WTC11 (cell line): ENCODE data around the gene OIT3. TPM values are rescaled to one million over a fixed set of nuclear protein-coding genes. Genes with fewer than 3 reads are reported as not detected.

ENCODE experiments used
- ATAC-seq: fragments of 200-7000 bp; cut with Tn5 transposase; 2 replicates; pipeline ENCODE4 v1.10.0; 2021; ENCODE audit warnings: mild to moderate bottlenecking, moderate library complexity
- CTCF ChIA-PET: fragments of 300-600 bp; sonication (Branson Sonifier 250); formaldehyde crosslinking; loops from one replicate; lab custom pipeline; 2021; ENCODE audit warnings: antibody characterized with exemption; lab: Charles Lee
- POLR2A ChIA-PET: fragments of 350-600 bp; sonication (Branson Sonifier 250); formaldehyde crosslinking; loops from one replicate; lab custom pipeline; 2021; ENCODE audit warnings: antibody characterized with exemption; lab: Charles Lee
- DNase-seq: peaks from one replicate; pipeline ENCODE4 v3.0.0; 2021; ENCODE audit warnings: low spot score
- H3K27ac Mint-ChIP-seq: 2 replicates; pipeline ENCODE4 v1.8.0; 2021; ENCODE audit warnings: mixed read lengths
- H3K27me3 Mint-ChIP-seq: 2 replicates; pipeline ENCODE4 v1.8.0; 2021; ENCODE audit warnings: low read depth, mild to moderate bottlenecking, moderate library complexity, mixed read lengths
- H3K36me3 Mint-ChIP-seq: 2 replicates; pipeline ENCODE4 v1.8.0; 2021; ENCODE audit warnings: mixed read lengths
- H3K4me1 Mint-ChIP-seq: 2 replicates; pipeline ENCODE4 v1.8.0; 2022; ENCODE audit warnings: mixed read lengths
- H3K4me3 Mint-ChIP-seq: 2 replicates; pipeline ENCODE4 v1.8.0; 2021; ENCODE audit warnings: mild to moderate bottlenecking, moderate library complexity, mixed read lengths
- H3K9me3 Mint-ChIP-seq: 2 replicates; pipeline ENCODE4 v1.8.0; 2021; ENCODE audit warnings: mixed read lengths
- IRF2 ChIP-seq: sonication (generic); formaldehyde crosslinking; IDR thresholded peaks from 2 replicates; pipeline ENCODE4 v1.8.0; 2022; ENCODE audit warnings: low read depth, missing genetic modification reagents, borderline replicate concordance
- MYBL2 ChIP-seq: sonication (generic); formaldehyde crosslinking; IDR thresholded peaks from 2 replicates; pipeline ENCODE4 v1.8.1; 2023; ENCODE audit warnings: mild to moderate bottlenecking, moderate library complexity, missing genetic modification reagents
- NFE2L1 ChIP-seq: sonication (generic); formaldehyde crosslinking; IDR thresholded peaks from 2 replicates; pipeline ENCODE4 v1.8.1; 2023; ENCODE audit warnings: missing genetic modification reagents
- NR1H2 ChIP-seq: sonication (generic); formaldehyde crosslinking; IDR thresholded peaks from 2 replicates; pipeline ENCODE4 v1.9.0; 2021; ENCODE audit warnings: mild to moderate bottlenecking, moderate library complexity, missing genetic modification reagents
- NR3C1 ChIP-seq: sonication (generic); formaldehyde crosslinking; conservative IDR thresholded peaks from 2 replicates; pipeline ENCODE4 v1.8.1; 2023; ENCODE audit warnings: low read depth, mild to moderate bottlenecking, missing genetic modification reagents
- OVOL2 ChIP-seq: fragments of 250-450 bp; sonication (Bioruptor Pico); IDR thresholded peaks from 2 replicates; pipeline ENCODE4 v1.9.0; 2021; ENCODE audit warnings: mild to moderate bottlenecking, borderline replicate concordance
- PREB ChIP-seq: sonication (generic); formaldehyde crosslinking; IDR thresholded peaks from 2 replicates; pipeline ENCODE4 v1.8.1; 2022; ENCODE audit warnings: mild to moderate bottlenecking, missing genetic modification reagents, moderate library complexity, borderline replicate concordance
- SOX15 ChIP-seq: fragments of 250-450 bp; sonication (Bioruptor Pico); IDR thresholded peaks from 2 replicates; pipeline ENCODE4 v1.9.0; 2021; ENCODE audit warnings: mild to moderate bottlenecking
- SP1 ChIP-seq: sonication (generic); formaldehyde crosslinking; conservative IDR thresholded peaks from 2 replicates; pipeline ENCODE4 v1.8.1; 2022; ENCODE audit warnings: missing genetic modification reagents
- ZNF121 ChIP-seq: sonication (generic); formaldehyde crosslinking; IDR thresholded peaks from 2 replicates; pipeline ENCODE4 v1.8.0; 2023; ENCODE audit warnings: missing genetic modification reagents
- ZNF317 ChIP-seq: sonication (generic); formaldehyde crosslinking; IDR thresholded peaks from 2 replicates; pipeline ENCODE4 v1.8.1; 2023; ENCODE audit warnings: low read depth, mild to moderate bottlenecking, moderate library complexity, missing genetic modification reagents, borderline replicate concordance
- ZNF416 ChIP-seq: fragments of 250-450 bp; sonication (Bioruptor Pico); IDR thresholded peaks from 2 replicates; pipeline ENCODE4 v1.9.0; 2021; ENCODE audit warnings: mild to moderate bottlenecking, inconsistent platforms
- ZNF512 ChIP-seq: sonication (generic); formaldehyde crosslinking; IDR thresholded peaks from 2 replicates; pipeline ENCODE4 v1.8.1; 2022; ENCODE audit warnings: missing genetic modification reagents, borderline replicate concordance
- total RNA-seq: library from RNA; stranded (reverse); gene quantifications from 3 replicates; pipeline ENCODE4 v1.2.3, GENCODE V29; 2021
- TF ChIP-seq, protein P1 (sequence below): sonication (generic); formaldehyde crosslinking; IDR thresholded peaks from 2 replicates; pipeline ENCODE4 v1.8.0; 2022; ENCODE audit warnings: missing genetic modification reagents
- TF ChIP-seq, protein P2 (sequence below): fragments of 250-450 bp; sonication (Bioruptor Pico); IDR thresholded peaks from 2 replicates; pipeline ENCODE4 v1.8.0; 2021; ENCODE audit warnings: mild to moderate bottlenecking
- TF ChIP-seq, protein P3 (sequence below): fragments of 250-450 bp; sonication (Bioruptor Pico); IDR thresholded peaks from 2 replicates; pipeline ENCODE4 v1.9.0; 2021; ENCODE audit warnings: mild to moderate bottlenecking
- TF ChIP-seq, protein P4 (sequence below): sonication (generic); formaldehyde crosslinking; IDR thresholded peaks from 2 replicates; pipeline ENCODE4 v1.8.0; 2022; ENCODE audit warnings: mild to moderate bottlenecking, missing genetic modification reagents
- TF ChIP-seq, protein P5 (sequence below): sonication (generic); formaldehyde crosslinking; IDR thresholded peaks from 2 replicates; pipeline ENCODE4 v1.8.0; 2022; ENCODE audit warnings: mild to moderate bottlenecking, missing genetic modification reagents

The OIT3 gene
- total RNA-seq, 1 experiment from 2014 or later = not detected

DNA sequence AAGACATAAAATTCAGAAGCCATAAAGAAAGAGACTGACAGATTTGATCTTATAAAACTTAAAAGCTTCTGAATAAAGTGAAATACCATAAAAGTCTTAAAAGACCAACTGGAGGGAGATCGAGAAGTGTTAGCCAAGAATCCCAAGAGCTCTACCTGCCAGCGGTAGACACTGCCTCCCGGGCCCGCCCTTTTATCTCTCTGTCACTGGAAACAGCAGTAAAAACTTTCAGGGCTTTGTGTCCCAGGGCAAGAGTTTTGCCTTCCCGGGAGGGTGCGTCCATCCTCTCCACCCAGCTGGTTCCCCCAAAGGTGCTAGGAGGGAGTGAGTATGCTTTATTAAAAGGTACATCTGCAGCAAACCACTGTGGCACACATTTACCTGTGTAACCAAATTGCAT is 55.2 kb downstream of the OIT3 start:
- no peak overlapping the region for H3K27ac Mint-ChIP-seq
- H3K36me3 Mint-ChIP-seq = no peaks in the 10 kb centered on the region
- CTCF ChIA-PET = interaction anchor here (1.4 kb wide), 1 partner anchor 112 kb away, joined by 5 read pairs; no protein-coding TSS in a partner anchor
- TF ChIP-seq, protein P1, sequence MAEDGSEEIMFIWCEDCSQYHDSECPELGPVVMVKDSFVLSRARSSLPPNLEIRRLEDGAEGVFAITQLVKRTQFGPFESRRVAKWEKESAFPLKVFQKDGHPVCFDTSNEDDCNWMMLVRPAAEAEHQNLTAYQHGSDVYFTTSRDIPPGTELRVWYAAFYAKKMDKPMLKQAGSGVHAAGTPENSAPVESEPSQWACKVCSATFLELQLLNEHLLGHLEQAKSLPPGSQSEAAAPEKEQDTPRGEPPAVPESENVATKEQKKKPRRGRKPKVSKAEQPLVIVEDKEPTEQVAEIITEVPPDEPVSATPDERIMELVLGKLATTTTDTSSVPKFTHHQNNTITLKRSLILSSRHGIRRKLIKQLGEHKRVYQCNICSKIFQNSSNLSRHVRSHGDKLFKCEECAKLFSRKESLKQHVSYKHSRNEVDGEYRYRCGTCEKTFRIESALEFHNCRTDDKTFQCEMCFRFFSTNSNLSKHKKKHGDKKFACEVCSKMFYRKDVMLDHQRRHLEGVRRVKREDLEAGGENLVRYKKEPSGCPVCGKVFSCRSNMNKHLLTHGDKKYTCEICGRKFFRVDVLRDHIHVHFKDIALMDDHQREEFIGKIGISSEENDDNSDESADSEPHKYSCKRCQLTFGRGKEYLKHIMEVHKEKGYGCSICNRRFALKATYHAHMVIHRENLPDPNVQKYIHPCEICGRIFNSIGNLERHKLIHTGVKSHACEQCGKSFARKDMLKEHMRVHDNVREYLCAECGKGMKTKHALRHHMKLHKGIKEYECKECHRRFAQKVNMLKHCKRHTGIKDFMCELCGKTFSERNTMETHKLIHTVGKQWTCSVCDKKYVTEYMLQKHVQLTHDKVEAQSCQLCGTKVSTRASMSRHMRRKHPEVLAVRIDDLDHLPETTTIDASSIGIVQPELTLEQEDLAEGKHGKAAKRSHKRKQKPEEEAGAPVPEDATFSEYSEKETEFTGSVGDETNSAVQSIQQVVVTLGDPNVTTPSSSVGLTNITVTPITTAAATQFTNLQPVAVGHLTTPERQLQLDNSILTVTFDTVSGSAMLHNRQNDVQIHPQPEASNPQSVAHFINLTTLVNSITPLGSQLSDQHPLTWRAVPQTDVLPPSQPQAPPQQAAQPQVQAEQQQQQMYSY = no peak
- TF ChIP-seq NR1H2 (CRISPR knock-in tag) = no peak
- no peak for TF ChIP-seq IRF2
- TF ChIP-seq, protein P2, sequence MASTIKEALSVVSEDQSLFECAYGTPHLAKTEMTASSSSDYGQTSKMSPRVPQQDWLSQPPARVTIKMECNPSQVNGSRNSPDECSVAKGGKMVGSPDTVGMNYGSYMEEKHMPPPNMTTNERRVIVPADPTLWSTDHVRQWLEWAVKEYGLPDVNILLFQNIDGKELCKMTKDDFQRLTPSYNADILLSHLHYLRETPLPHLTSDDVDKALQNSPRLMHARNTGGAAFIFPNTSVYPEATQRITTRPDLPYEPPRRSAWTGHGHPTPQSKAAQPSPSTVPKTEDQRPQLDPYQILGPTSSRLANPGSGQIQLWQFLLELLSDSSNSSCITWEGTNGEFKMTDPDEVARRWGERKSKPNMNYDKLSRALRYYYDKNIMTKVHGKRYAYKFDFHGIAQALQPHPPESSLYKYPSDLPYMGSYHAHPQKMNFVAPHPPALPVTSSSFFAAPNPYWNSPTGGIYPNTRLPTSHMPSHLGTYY = no peak
- TF ChIP-seq, protein P3, sequence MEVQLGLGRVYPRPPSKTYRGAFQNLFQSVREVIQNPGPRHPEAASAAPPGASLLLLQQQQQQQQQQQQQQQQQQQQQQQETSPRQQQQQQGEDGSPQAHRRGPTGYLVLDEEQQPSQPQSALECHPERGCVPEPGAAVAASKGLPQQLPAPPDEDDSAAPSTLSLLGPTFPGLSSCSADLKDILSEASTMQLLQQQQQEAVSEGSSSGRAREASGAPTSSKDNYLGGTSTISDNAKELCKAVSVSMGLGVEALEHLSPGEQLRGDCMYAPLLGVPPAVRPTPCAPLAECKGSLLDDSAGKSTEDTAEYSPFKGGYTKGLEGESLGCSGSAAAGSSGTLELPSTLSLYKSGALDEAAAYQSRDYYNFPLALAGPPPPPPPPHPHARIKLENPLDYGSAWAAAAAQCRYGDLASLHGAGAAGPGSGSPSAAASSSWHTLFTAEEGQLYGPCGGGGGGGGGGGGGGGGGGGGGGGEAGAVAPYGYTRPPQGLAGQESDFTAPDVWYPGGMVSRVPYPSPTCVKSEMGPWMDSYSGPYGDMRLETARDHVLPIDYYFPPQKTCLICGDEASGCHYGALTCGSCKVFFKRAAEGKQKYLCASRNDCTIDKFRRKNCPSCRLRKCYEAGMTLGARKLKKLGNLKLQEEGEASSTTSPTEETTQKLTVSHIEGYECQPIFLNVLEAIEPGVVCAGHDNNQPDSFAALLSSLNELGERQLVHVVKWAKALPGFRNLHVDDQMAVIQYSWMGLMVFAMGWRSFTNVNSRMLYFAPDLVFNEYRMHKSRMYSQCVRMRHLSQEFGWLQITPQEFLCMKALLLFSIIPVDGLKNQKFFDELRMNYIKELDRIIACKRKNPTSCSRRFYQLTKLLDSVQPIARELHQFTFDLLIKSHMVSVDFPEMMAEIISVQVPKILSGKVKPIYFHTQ (CRISPR knock-in tag) = no peak
- TF ChIP-seq ZNF121 (CRISPR knock-in tag) = no peak
- TF ChIP-seq ZNF317 = no peak
- no peaks in the 10 kb centered on the region; the same call in 1 of the 2 replicates for H3K27me3 Mint-ChIP-seq
- H3K4me1 Mint-ChIP-seq = peaks cover 20% of the 10 kb centered on the region
- H3K4me3 Mint-ChIP-seq = no peak overlapping the region
- POLR2A ChIA-PET = interaction anchor here (1.0 kb wide), 1 partner anchor 115 kb away, joined by 3 read pairs; no protein-coding TSS in a partner anchor
- DNase-seq = no peak
- H3K9me3 Mint-ChIP-seq = no peaks in the 10 kb centered on the region
- no peak; the same call in 1 of the 2 replicates for ATAC-seq

DNA sequence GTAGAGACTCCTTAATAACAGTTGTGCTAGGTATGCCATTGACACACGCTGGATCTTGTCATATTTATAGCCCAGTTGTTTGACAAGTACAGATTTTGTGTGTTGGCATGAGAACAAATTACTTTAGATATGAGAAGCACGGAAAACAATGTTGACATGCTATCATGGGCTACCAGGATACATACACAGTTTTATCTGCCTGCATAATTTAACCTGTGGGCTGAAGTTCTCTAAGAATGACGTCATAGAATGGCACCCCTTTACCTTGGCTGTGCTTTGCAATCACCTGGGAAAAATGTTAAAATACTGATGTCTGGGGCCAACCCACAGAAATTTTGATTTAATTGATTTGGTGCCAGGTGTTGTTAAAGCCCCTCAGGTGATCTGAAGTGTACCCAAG is 58.2 kb downstream of the OIT3 start:
- Mint-ChIP-seq H3K4me3 (no peak overlapping the region), H3K9me3 (no peaks in the 10 kb centered on the region), H3K27ac (no peak overlapping the region), H3K36me3 (no peaks in the 10 kb centered on the region), H3K4me1 (peaks cover 31% of the 10 kb centered on the region), H3K27me3 (no peaks in the 10 kb centered on the region; the same call in 1 of the 2 replicates)
- no peak for TF ChIP-seq SP1 (CRISPR knock-in tag)
- TF ChIP-seq, protein P4, sequence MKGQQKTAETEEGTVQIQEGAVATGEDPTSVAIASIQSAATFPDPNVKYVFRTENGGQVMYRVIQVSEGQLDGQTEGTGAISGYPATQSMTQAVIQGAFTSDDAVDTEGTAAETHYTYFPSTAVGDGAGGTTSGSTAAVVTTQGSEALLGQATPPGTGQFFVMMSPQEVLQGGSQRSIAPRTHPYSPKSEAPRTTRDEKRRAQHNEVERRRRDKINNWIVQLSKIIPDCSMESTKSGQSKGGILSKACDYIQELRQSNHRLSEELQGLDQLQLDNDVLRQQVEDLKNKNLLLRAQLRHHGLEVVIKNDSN (CRISPR knock-in tag) = no peak
- ATAC-seq (no peak), DNase-seq (no peak)
- ChIA-PET POLR2A (no interaction called here), CTCF (no interaction called here)

DNA sequence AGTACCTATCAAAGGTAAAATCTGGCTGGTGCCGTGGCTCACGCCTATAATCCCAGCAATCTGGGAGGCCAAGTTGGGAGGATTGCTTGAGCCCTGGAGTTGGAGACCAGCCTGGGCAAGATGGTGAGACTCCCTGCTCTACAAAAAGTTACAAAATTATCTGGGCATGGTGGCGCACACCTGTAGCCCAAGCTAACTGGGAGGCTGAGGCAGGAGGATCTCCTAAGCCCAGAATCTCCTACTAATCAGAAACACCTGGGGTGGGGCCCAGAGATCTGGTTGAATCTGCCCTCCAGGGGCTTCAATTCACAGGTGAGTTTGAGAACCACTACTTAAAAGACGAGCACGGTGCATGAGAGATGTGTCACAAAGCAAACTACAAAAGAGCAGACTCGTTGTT is 58.6 kb downstream of the OIT3 start:
- ATAC-seq (no peak; the same call in 1 of the 2 replicates), DNase-seq (no peak)
- ChIA-PET POLR2A (no interaction called here), CTCF (no interaction called here)
- Mint-ChIP-seq H3K4me1 (peaks cover 31% of the 10 kb centered on the region), H3K4me3 (no peak overlapping the region), H3K27me3 (no peaks in the 10 kb centered on the region), H3K27ac (peak overlapping the region; percentile 34; the same call in 1 of the 2 replicates), H3K9me3 (no peaks in the 10 kb centered on the region), H3K36me3 (no peaks in the 10 kb centered on the region)
- TF ChIP-seq PREB = no peak
- TF ChIP-seq SOX15 (CRISPR knock-in tag) = no peak
- TF ChIP-seq ZNF121 (CRISPR knock-in tag) = no peak
- TF ChIP-seq NR3C1 (CRISPR knock-in tag) = no peak
- TF ChIP-seq ZNF512 (CRISPR knock-in tag) = no peak
- no peak for TF ChIP-seq NFE2L1 (CRISPR knock-in tag)
- no peak for TF ChIP-seq OVOL2
- TF ChIP-seq, protein P5, sequence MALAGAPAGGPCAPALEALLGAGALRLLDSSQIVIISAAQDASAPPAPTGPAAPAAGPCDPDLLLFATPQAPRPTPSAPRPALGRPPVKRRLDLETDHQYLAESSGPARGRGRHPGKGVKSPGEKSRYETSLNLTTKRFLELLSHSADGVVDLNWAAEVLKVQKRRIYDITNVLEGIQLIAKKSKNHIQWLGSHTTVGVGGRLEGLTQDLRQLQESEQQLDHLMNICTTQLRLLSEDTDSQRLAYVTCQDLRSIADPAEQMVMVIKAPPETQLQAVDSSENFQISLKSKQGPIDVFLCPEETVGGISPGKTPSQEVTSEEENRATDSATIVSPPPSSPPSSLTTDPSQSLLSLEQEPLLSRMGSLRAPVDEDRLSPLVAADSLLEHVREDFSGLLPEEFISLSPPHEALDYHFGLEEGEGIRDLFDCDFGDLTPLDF (CRISPR knock-in tag) = no peak
- no peak for TF ChIP-seq MYBL2 (CRISPR knock-in tag)
- TF ChIP-seq, protein P4 (CRISPR knock-in tag) = no peak
- TF ChIP-seq ZNF416 = no peak
